Measurements from ENCODE around the gene SLC34A2. TPM values are rescaled to one million over a fixed set of nuclear protein-coding genes. Genes with fewer than 3 reads are reported as not detected.
"Not testable (repeated sequence)": the region's sequence is repeated elsewhere in the genome, so short reads cannot be mapped to it uniquely, and the experiment has no call there.

SLC34A2 gene
- total and polyA plus RNA-seq, 8 donors: 140 to 3,249 (median 368) TPM

DNA sequence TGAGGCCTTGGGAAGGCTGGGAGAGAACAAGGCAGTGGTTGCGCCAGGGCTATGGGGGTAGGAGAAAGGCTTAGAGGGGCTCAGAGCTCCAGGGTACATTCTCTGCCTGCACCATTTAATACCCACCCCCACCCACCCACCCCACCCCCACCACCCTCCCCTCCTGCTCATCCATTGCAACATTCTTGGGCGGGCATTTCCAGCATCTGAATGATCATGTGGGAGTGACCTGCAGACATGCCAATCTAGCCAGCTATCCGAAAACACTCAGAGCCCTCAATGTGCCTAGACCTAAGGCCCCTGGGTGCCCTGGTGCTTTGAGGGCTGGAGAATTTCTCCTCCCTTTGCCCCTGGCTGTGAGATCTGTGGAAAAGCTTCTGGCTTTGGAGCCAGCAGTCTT is 3.1 kb downstream of the SLC34A2 start:
- H3K27me3 ChIP-seq: peaks cover 25 to 42% of the 10 kb centered on the region in 2 donors
- H3K36me3 ChIP-seq: no peaks in the 10 kb centered on the region
- H3K27ac ChIP-seq: peak overlapping the region; percentile 84 to 94
- DNase-seq (no peak), ATAC-seq (peak; percentile 19)
- H3K4me1 ChIP-seq: no peaks in the 10 kb centered on the region
- intact Hi-C loops (cut with DNase I): no loop called here
- H3K9me3 ChIP-seq: no peaks in the 10 kb centered on the region
- H3K4me3 ChIP-seq: peak overlapping the region; percentile 29 to 35
- TF ChIP-seq, protein P1, sequence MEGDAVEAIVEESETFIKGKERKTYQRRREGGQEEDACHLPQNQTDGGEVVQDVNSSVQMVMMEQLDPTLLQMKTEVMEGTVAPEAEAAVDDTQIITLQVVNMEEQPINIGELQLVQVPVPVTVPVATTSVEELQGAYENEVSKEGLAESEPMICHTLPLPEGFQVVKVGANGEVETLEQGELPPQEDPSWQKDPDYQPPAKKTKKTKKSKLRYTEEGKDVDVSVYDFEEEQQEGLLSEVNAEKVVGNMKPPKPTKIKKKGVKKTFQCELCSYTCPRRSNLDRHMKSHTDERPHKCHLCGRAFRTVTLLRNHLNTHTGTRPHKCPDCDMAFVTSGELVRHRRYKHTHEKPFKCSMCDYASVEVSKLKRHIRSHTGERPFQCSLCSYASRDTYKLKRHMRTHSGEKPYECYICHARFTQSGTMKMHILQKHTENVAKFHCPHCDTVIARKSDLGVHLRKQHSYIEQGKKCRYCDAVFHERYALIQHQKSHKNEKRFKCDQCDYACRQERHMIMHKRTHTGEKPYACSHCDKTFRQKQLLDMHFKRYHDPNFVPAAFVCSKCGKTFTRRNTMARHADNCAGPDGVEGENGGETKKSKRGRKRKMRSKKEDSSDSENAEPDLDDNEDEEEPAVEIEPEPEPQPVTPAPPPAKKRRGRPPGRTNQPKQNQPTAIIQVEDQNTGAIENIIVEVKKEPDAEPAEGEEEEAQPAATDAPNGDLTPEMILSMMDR (IDR thresholded peaks at IDR 0.05): no peak

DNA sequence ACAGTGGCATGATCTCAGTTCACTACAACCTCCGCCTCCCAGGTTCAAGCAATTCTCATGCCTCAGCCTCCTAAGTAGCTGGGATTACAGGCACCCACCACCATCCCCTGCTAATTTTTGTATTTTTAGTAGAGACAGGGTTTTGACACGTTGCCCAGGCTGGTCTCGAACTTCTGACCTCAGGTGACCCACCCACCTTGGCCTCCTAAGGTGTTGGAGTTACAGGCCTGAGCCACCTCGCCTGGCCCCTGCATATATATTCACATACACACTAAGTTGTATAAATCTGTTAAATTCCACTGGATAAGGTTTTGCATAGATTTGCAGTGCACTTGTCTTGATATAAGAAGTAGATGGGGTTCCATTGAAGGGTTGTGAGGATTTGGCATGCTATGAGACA is 5.8 kb downstream of the SLC34A2 start:
- H3K27me3 ChIP-seq: peaks cover 4 to 15% of the 10 kb centered on the region in 2 donors
- ATAC-seq; DNase-seq; H3K9me3 ChIP-seq; H3K4me1 ChIP-seq; intact Hi-C loops (cut with DNase I); H3K36me3 ChIP-seq; H3K4me3 ChIP-seq: not testable (repeated sequence)
- H3K27ac ChIP-seq: peak overlapping the region in 1 of 2 donors; percentile 78

DNA sequence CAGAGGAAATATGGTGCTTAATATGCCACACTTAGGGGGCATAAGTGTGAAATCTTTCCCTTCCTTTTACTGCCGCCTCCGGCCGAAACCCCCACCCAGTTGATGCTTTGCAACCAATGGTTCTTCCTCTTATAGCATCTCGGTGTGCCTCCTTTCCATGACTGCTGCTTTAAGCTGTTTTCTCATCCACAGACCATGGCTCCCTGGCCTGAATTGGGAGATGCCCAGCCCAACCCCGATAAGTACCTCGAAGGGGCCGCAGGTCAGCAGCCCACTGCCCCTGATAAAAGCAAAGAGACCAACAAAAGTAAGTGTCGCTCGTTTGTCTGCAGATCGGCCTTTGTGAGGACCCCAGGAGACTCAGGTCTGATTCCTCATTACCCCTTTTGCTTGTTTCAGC is 6.7 kb downstream of the SLC34A2 start:
- TF ChIP-seq, protein P1 (IDR thresholded peaks at IDR 0.05): no peak
- H3K4me3 ChIP-seq: no peak overlapping the region
- intact Hi-C loops (cut with DNase I): no loop called here
- H3K27me3 ChIP-seq: peaks cover 0 to 7% of the 10 kb centered on the region in 2 donors
- H3K4me1 ChIP-seq: no peaks in the 10 kb centered on the region
- ATAC-seq (no peak), DNase-seq (no peak)
- H3K9me3 ChIP-seq: no peaks in the 10 kb centered on the region
- H3K36me3 ChIP-seq: peaks cover 0 to 7% of the 10 kb centered on the region in 2 donors
- H3K27ac ChIP-seq: peak overlapping the region; percentile 30 to 78

DNA sequence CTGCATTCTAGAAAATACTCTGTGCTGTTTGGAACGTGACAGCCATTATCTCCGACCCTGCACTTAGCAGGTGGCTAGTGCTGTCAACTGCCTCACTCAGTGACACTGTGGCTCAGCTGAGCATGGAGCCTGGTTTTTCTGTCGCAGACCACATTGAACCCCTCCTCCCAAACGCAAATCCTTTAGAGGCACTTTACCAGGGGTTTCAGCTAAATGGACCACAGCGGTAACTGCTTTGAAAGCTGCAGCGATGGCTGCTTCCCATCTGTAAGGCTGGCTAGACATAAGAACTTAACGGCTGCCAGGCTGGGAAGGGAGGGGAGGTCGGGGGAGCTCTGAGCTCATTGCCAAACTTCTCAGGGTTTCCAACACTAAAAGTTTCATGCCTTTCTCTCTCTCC is 8.1 kb downstream of the SLC34A2 start:
- Histone ChIP-seq H3K36me3 (peaks cover 0 to 17% of the 10 kb centered on the region in 2 donors), H3K9me3 (no peaks in the 10 kb centered on the region), H3K27ac (peak overlapping the region in 1 of 2 donors; percentile 78), H3K4me1 (no peaks in the 10 kb centered on the region), H3K27me3 (no peaks in the 10 kb centered on the region), H3K4me3 (no peak overlapping the region)
- DNase-seq (peak in 1 of 4 donors; percentile 36), ATAC-seq (no peak)
- intact Hi-C loops (cut with DNase I): no loop called here
- TF ChIP-seq, protein P1 (IDR thresholded peaks at IDR 0.05): no peak

DNA sequence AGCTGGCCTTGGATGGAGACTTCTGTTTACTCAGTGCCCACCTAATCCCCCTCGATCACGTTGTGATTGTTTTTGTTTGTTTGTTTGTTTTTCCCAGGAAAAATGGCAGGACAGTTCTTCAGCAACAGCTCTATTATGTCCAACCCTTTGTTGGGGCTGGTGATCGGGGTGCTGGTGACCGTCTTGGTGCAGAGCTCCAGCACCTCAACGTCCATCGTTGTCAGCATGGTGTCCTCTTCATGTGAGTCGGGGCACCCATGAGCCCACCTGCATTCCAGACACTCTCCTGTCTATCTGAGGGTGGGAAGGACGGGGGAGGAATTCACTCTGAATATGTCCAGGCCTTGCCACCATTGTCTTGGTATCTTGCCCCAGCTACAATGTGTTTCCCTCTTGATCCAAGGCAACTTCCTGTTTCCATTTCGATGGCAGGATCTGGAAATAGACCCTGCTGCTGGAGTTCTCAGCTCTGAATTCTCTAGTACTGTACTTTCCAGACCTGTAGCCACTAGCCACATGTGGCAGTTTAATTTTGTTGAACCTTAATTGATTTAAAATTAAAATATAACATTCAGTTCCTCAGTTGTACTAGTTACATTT is 10.5 kb downstream of the SLC34A2 start:
- H3K36me3 ChIP-seq: peaks cover 0 to 36% of the 10 kb centered on the region in 2 donors
- H3K27me3 ChIP-seq: no peaks in the 10 kb centered on the region
- H3K4me3 ChIP-seq: no peak overlapping the region
- TF ChIP-seq, protein P1 (IDR thresholded peaks at IDR 0.05): no peak
- intact Hi-C loops (cut with DNase I): no loop called here
- no peaks in the 10 kb centered on the region for H3K9me3 ChIP-seq
- DNase-seq (no peak), ATAC-seq (no peak)
- no peaks in the 10 kb centered on the region for H3K4me1 ChIP-seq
- H3K27ac ChIP-seq: peak overlapping the region in 1 of 2 donors; percentile 39
